HepG2 (cell line): ENCODE measurements around the gene RECQL5. TPM values are rescaled to one million over a fixed set of nuclear protein-coding genes. Genes with fewer than 3 reads are reported as not detected.

Experiments
- DBP ChIP-seq: sonication (generic); formaldehyde crosslinking; IDR thresholded peaks from 2 replicates; pipeline ENCODE4 v1.4.0; 2020; ENCODE audit warnings: missing genetic modification reagents; ENCODE audit errors: not compliant biosample characterization
- ELF4 ChIP-seq: sonication (generic); formaldehyde crosslinking; IDR thresholded peaks from 2 replicates; pipeline ENCODE4 v1.5.0; 2020; ENCODE audit warnings: missing genetic modification reagents, mild to moderate bottlenecking, moderate library complexity, borderline replicate concordance
- ERF ChIP-seq: IDR thresholded peaks from 2 replicates; pipeline ENCODE4 v1.6.1; 2018; ENCODE audit warnings: missing biosample characterization, missing genetic modification reagents
- EZH2 ChIP-seq: conservative IDR thresholded peaks from 2 replicates; pipeline ENCODE4 v1.6.1; 2012; ENCODE audit warnings: mild to moderate bottlenecking, low read depth, low read length, moderate library complexity
- FOSL2 ChIP-seq: sonication (generic); formaldehyde crosslinking; IDR thresholded peaks from 2 replicates; pipeline ENCODE4 v1.4.0; 2020; ENCODE audit warnings: missing genetic modification reagents
- KDM2A ChIP-seq: sonication (generic); formaldehyde crosslinking; IDR thresholded peaks from 2 replicates; pipeline ENCODE4 v1.4.0; 2020; ENCODE audit warnings: low read depth, missing genetic modification reagents, borderline replicate concordance
- KDM3A ChIP-seq: IDR thresholded peaks from 2 replicates; pipeline ENCODE4 v1.6.1; 2018; ENCODE audit warnings: low read depth, missing compliant biosample characterization
- MLLT10 ChIP-seq: sonication (generic); formaldehyde crosslinking; IDR thresholded peaks from 2 replicates; pipeline ENCODE4 v1.4.0; 2020; ENCODE audit warnings: missing genetic modification reagents
- MXI1 ChIP-seq: IDR thresholded peaks from 3 replicates; pipeline ENCODE4 v1.6.1; 2012; ENCODE audit warnings: low read depth, low read length, inconsistent platforms, borderline replicate concordance
- MYNN ChIP-seq: sonication (generic); formaldehyde crosslinking; IDR thresholded peaks from 2 replicates; pipeline ENCODE4 v1.4.0; 2020; ENCODE audit warnings: mild to moderate bottlenecking, low read depth, missing genetic modification reagents
- NFKBIZ ChIP-seq: IDR thresholded peaks from 2 replicates; pipeline ENCODE4 v1.6.1; 2018; ENCODE audit warnings: missing genetic modification reagents, missing compliant biosample characterization
- NR2F1 ChIP-seq, 2 experiments: fragments of 450-650 bp in 1 of 2; formaldehyde crosslinking in 1 of 2; IDR thresholded peaks; 2 replicates each; pipeline versions ENCODE4 v1.5.0 to v1.6.1; 2016 to 2020; ENCODE audit warnings: mild to moderate bottlenecking in 1 of 2, missing compliant biosample characterization in 1 of 2, missing genetic modification reagents in 1 of 2, moderate library complexity in 1 of 2
- PCBP2 ChIP-seq: fragments of 200-400 bp; formaldehyde crosslinking; optimal IDR thresholded peaks from 2 replicates; pipeline ENCODE3; 2018; ENCODE audit warnings: low read length, low read depth; ENCODE audit not compliant: poor library complexity, severe bottlenecking
- RARA ChIP-seq: IDR thresholded peaks from 2 replicates; pipeline ENCODE4 v1.6.1; 2016; ENCODE audit warnings: missing genetic modification reagents, missing compliant biosample characterization
- SMAD3 ChIP-seq: sonication (generic); formaldehyde crosslinking; IDR thresholded peaks from 2 replicates; pipeline ENCODE4 v1.4.0; 2020; ENCODE audit warnings: missing genetic modification reagents
- ZBTB10 ChIP-seq: sonication (generic); formaldehyde crosslinking; IDR thresholded peaks from 2 replicates; pipeline ENCODE4 v1.4.0; 2020; ENCODE audit warnings: missing genetic modification reagents, borderline replicate concordance
- ZNF180 ChIP-seq: sonication (generic); formaldehyde crosslinking; IDR thresholded peaks from 2 replicates; pipeline ENCODE4 v1.4.0; 2020; ENCODE audit warnings: low read depth, missing genetic modification reagents, borderline replicate concordance
- ZNF354B ChIP-seq: sonication (generic); formaldehyde crosslinking; IDR thresholded peaks from 2 replicates; pipeline ENCODE4 v1.8.0; 2022; ENCODE audit warnings: mild to moderate bottlenecking, missing genetic modification reagents
- ZNF496 ChIP-seq: sonication (generic); formaldehyde crosslinking; IDR thresholded peaks from 2 replicates; pipeline ENCODE4 v1.8.1; 2023; ENCODE audit warnings: mild to moderate bottlenecking, moderate library complexity, missing genetic modification reagents; ENCODE audit not compliant: insufficient replicate concordance
- ZNF589 ChIP-seq: sonication (generic); formaldehyde crosslinking; conservative IDR thresholded peaks from 2 replicates; pipeline ENCODE4 v1.8.0; 2022; ENCODE audit warnings: mild to moderate bottlenecking, moderate library complexity, missing genetic modification reagents
- ZSCAN12 ChIP-seq: sonication (generic); formaldehyde crosslinking; IDR thresholded peaks from 2 replicates; pipeline ENCODE4 v1.9.0; 2021; ENCODE audit warnings: mild to moderate bottlenecking, missing genetic modification reagents
- polyA plus RNA-seq, 8 experiments: library from polyadenylated mRNA; depleted of rRNA in 3 of 8; stranded (reverse) in 7 of 8; unstranded in 1 of 8; fragments of >200 nt; fragmentation: Illumina TruSeq in 4 of 8; extraction: Trizol in 4 of 8; gene quantifications; 2 replicates each; pipeline versions ENCODE4 v1.2.1 to v1.2.3, GENCODE V29; 2011 to 2016; ENCODE audit warnings: low read depth in 4 of 8, missing spikeins in 1 of 8, mixed read lengths in 1 of 8; ENCODE audit not compliant: insufficient read depth in 1 of 8
- total RNA-seq, 5 experiments: library from RNA; depleted of rRNA; stranded (reverse); fragments of >200 nt; fragmentation: Illumina TruSeq; extraction: Trizol; gene quantifications; 2 replicates each; pipeline ENCODE4 v1.2.3, GENCODE V29; 2016; ENCODE audit warnings: low read depth in 1 of 5

The RECQL5 gene
- total and polyA plus RNA-seq, 2 of the 13 experiments (the other 11 are each of a cell fraction or from before 2014, with no cell fraction given) = 27.7 to 32.0 TPM

GRCh38 chr17:75610103-75610984, 56.6 kb downstream of the RECQL5 start (continued):
- TF ChIP-seq DBP (CRISPR knock-in tag) (no peak), MXI1 (0 out of 3 replicates have a peak, but pooled peaks have one; percentile 57), RARA (peak; percentile 59), ERF (peak; percentile 22; the same call in 1 of the 2 replicates), SMAD3 (CRISPR knock-in tag) (peak; percentile 33; the same call in 1 of the 2 replicates), KDM2A (CRISPR knock-in tag) (peak; percentile 54; the same call in 1 of the 2 replicates), FOSL2 (CRISPR knock-in tag) (peak; percentile 91), ZSCAN12 (CRISPR knock-in tag) (0 out of 2 replicates have a peak, but pooled peaks have one; percentile 41), KDM3A (peak; percentile 19; the same call in 1 of the 2 replicates), PCBP2 (no peak), MLLT10 (CRISPR knock-in tag) (no peak), ZNF496 (CRISPR knock-in tag) (no peak), MYNN (CRISPR knock-in tag) (no peak), EZH2 (no peak), ZNF589 (CRISPR knock-in tag) (peak; percentile 42; the same call in 1 of the 2 replicates), ZNF354B (CRISPR knock-in tag) (no peak), ELF4 (CRISPR knock-in tag) (no peak), NR2F1 (CRISPR knock-in tag; IDR thresholded peaks at IDR 0.05) (peak; percentile 59 to 88), NFKBIZ (peak; percentile 29; the same call in 1 of the 2 replicates), ZNF180 (CRISPR knock-in tag) (no peak), ZBTB10 (CRISPR knock-in tag) (peak; percentile 85; the same call in 1 of the 2 replicates)
